Measurements from ENCODE around the gene COPRS.

DNA sequence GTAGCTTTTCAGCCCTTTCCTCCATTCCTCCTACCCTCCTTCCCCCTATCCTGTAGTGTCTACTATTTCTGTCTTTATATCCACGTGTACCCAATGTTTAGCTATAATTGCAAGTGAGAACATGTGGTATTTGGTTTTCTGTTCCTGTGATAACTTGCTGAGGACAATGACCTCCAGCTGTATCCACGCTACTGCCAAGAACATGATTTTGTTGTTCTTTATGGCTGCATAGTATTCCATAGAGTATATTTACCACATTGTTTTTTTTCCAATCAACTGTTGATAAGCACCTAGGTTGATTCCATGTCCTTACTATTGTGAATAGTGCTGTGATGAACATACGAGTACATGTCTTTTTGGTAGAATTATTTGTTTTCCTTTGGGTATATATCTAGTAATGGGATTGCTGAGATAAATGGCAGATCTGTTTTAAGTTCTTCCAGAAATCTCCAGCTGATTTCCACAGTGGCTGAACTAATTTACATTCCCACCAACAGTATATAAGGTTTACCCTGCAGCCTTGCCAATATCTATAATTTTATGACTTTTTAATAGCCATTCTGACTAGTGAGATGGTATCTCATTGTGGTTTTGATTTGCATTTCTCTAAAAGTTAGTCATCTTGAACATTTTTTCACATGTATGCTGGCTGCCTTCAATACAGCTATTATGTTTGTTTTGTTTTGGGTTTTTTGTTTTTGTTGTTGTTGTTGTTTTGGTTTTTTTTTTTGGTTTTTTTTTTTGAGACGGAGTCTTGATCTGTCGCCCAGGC lies 10.9 kb upstream of the COPRS start:
- TF ChIP-seq, protein P1, sequence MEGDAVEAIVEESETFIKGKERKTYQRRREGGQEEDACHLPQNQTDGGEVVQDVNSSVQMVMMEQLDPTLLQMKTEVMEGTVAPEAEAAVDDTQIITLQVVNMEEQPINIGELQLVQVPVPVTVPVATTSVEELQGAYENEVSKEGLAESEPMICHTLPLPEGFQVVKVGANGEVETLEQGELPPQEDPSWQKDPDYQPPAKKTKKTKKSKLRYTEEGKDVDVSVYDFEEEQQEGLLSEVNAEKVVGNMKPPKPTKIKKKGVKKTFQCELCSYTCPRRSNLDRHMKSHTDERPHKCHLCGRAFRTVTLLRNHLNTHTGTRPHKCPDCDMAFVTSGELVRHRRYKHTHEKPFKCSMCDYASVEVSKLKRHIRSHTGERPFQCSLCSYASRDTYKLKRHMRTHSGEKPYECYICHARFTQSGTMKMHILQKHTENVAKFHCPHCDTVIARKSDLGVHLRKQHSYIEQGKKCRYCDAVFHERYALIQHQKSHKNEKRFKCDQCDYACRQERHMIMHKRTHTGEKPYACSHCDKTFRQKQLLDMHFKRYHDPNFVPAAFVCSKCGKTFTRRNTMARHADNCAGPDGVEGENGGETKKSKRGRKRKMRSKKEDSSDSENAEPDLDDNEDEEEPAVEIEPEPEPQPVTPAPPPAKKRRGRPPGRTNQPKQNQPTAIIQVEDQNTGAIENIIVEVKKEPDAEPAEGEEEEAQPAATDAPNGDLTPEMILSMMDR (IDR thresholded peaks at IDR 0.05; ENCODE audit: low read depth, low read length, poor library complexity, severe bottlenecking): no peak
- no peak for TF ChIP-seq EZH2phosphoT487 (IDR thresholded peaks at IDR 0.05; ENCODE audit: borderline replicate concordance, low read length)
